Putamen (tissue), 1 donor: Measurements from ENCODE around the gene EPHB1.
"Not testable (repeated sequence)": the region's sequence is repeated elsewhere in the genome, so short reads cannot be mapped to it uniquely, and the experiment has no call there.

Source experiments
- DNase-seq: peaks from one replicate; pipeline ENCODE4 v3.0.0-alpha.2; 2016; ENCODE audit warnings: low spot score

The EPHB1 gene

DNA sequence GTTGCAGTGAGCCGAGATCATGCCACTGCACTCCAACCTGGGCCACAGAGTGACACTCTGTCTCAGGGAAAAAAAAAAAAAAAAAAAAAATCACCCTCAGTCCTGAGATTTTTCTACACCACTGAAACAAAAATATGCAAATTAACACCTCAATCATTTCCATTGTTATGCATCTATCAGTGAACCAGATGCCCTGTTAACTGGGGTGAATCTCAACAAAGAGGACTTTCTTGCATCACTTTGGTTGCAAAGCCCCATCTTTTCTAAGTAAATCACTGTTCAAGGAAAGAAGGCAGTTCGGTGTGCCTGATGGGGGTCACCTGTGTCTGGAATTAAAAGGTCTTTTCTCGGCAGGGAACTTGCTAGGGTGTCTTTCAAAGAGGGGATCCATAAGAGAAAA lies 421.6 kb downstream of the EPHB1 start:
- DNase-seq: no peak

DNA sequence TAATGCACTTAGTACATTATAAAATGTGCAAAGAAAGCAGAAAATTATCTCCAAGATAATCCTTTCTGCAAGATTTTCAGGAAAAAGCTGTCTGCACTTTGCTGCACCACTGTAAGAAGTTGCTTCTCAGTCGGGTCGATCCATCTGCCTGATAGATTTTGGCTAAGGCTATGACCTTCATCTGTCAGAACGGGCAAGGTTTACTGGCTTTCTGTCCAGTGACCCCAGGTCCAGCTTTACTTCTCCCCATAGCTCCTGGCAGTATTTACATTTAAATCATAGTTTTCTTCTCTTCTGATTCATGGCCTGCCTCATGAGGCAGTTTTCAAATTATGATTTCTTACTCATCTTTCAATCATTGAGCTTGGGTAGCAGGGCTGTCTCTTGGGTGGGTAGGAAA lies 422.7 kb downstream of the EPHB1 start:
- no peak for DNase-seq

DNA sequence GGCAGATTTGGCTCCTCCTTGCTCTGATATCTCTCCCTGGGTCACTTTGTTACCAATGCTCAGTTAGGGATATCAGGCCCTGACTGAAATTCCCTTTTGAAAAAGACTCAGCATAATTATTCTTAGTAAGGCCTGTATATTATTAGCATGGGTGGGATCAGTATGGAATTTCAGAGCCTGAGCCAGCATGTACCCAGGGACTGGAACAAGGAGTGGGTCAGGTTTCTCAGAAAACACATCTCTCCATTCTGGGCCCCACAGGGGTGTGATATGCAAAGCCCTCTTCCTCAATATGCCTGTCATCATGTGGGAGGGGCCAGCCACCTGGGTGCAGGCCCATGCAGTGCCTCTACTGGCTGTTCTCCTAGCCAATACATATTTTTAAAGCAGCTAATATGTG lies 423.2 kb downstream of the EPHB1 start:
- no peak for DNase-seq

DNA sequence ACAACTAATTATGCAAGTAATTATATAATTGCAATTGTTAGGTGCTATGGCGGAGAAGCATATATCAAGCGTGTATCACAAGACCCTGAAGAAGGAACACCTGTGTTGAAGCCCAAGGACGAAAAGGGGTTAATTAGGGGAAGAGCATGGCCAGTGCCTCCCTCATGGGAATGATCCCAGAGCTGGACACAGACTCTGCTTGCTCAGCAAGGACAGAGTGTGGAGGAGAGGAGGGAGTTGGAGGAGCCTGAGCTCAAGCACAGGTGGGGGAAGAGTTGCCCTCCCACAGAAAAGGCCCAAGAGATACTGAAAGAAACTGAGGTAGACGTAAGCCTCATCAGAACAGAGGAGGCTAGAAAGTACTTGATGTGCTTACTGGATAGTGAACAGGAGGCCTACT lies 423.7 kb downstream of the EPHB1 start:
- no peak for DNase-seq

DNA sequence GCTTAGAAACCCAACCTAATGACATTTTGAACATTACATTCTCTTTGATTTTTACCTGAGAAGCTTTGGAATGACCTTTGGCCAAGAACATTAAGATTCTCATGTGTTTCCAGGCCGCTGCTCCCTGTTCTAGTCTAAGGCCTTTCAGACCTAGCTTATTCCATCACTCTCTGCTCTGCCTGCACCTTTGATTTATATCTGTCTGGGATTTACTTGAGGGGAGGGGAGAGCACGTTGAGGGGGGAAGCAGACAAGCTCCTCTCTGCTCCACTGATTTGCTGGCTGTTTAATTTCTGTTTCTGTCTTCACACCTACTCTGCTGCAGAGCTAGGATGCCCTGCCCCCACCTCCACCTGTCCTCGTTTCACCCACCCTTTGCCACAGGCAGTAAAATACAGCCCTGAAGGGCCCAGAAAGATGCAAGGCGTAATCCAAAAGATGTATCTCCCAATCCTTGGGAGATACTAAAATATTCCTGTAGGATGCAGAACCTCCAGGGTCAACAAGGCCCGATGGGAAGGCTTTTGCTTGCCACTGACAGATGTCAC lies 429.8 kb downstream of the EPHB1 start:
- DNase-seq: no peak

DNA sequence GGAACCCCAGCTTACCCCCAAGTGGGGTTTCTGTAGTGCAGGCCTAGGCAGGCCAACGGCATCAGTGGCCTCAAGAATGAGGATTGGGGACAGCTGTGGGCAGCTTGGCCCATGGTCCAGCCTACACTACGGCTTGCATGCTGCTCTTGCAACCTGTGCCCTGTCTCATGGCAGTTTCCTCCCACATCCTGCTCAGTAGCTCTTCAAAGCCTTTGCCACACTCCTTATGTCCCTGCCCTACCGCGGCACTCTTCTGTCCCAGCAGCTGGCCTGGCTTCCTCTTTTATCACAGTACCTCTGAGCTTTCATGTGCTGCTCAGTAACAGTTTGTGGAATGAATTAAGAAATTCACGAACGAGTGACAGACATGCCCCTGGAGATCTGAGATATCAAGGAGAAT lies 431.0 kb downstream of the EPHB1 start:
- no peak for DNase-seq

DNA sequence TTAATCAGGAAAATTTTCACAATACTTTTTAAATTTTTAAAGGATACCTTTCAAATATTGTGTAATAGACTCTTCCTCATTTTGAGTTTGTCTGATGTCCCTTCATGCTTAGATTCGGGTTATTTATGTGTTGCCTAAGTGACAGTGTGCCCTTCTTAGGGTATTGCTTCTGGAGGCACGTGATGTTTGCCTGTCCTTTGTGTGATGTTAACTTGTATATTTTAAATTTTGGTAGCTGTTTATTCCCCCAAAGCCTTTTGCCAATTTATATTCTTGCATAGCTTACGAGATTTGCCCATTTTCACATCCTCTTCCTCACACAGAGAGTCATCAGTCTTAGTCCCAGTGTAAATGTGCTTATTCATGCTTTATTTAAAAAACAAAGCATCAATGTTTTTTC lies 433.1 kb downstream of the EPHB1 start:
- DNase-seq: no peak

DNA sequence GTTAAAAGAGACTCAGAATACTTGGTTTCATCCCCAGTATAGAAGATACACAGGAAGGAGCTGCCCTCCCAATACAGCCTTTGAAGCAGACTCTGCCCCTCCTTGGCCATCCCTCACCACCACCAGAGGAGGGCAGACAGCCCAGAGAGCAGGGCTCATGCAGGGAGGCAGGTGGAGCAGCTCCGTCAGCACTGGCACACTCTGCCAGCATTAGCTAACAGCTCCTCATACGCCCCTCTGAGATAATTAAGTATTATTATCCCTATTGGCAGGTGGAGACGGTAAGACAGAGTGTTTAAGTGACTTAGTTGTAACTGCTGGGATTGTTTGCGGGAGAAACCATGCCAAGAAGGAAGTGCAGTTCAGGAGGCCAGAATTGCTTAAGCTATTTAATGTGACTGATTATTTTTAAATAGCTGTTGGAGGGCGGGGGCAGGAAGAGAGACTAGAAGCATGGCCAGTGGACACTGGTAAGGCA lies 434.0 kb downstream of the EPHB1 start:
- DNase-seq: no peak

DNA sequence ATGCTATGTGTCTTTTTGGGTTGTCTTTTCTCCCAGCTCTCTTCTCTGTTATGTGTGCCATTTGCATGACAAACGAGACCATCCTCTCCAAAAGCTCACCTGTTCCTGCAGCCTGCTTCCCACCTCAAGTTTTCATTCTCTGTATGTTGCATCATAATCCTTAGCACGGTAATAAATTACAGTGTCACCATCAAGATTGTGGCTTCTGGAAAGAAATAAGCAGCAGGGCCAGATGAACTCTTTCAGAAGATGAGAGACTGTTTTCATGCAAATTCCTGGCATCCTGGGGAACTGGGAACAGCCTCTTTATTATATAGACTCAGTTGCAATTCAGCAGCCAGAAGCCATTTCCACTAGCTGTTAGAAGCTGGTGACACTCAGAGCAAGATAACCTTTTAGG lies 436.7 kb downstream of the EPHB1 start:
- no peak for DNase-seq

DNA sequence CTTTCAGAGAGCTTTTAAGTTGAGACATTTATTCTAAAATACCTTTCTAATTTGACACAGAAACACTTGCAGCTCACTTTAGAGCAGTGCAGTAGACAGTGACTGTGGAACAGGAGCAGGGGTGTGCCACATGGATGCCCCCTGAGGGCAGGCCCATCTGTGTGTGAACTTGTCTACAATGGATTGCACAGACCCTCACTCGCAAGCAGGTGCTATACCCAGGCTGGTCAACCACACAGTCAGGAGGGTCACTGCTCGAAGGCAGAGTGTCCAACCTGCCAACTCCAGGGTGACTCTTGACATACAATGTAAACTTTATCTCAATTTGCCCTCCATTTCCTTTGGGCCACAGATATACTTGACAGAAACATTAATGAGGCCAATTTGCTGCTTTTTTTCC lies 437.2 kb downstream of the EPHB1 start:
- DNase-seq: no peak

DNA sequence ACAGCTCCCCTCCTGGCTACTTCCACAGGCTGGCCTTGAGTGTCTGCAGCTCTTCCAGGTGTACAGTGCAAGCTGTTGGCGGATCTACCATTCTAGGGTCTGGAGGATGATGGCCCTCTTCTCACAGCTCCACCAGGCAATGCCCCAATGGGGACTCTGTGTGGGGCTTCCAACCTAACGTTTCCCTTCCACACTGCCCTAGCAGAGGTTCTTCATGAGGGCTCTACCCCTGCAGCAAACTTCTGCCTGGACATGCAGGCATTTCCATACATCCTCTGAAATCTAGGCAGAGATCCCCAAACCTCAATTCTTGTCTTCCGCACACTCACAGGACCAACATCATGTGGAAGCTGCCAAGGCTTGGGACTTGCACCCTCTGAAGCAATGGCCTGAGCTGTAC lies 438.4 kb downstream of the EPHB1 start:
- DNase-seq: not testable (repeated sequence)

DNA sequence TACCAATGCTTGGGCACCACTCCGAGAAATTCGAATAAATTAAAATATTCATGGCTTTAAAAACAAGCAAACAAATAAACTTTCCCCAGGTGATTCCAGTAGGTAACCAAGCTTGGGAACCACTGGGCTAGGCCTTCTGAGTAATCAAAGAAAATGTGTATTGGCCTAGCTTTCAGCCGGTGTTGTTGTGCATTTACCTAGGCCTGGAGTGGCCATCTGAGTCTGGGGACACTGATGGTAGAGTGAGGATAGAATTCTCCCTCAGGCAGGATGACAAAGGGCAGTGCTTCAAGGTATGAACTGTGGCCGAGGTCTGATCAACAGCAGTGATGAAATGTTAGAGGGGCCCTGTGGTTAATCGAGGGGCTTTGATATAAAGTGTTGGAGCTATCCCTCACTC lies 440.5 kb downstream of the EPHB1 start:
- no peak for DNase-seq

DNA sequence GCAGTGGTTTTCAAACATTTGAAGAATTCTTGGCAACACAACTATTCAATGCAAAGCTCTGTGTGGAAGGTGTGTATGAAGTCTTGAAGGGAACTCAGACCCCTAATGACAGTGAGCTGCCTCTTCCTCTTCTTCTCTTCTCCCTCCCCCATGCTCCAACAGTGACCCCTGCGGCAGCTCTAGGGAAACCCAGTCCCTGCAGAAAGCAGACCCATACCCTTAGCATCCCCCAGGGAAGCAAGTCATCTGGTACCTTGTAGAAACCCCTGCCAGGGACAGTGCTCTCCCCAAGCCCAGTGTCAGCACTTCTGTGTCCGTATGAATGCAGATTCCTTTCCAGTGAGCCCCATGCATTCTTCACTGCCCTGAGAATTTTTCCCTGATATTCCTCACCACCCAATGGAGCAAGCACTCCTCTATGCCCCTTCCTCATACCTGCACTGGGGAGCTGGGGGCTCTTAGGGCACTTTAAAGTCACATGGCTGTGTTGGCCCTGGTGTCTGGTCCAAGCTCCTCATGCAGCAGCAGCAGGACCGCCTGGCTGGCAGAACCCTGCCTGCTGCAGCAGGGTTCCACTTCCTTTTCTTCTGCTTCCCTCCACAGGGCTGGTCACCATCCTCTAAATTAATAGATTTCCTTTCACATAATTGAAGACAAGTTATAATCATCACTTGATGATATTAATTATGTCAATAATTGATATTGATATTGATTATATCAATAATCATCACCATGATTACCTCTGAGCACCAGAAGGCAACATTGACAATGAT lies 442.5 kb downstream of the EPHB1 start:
- no peak for DNase-seq

DNA sequence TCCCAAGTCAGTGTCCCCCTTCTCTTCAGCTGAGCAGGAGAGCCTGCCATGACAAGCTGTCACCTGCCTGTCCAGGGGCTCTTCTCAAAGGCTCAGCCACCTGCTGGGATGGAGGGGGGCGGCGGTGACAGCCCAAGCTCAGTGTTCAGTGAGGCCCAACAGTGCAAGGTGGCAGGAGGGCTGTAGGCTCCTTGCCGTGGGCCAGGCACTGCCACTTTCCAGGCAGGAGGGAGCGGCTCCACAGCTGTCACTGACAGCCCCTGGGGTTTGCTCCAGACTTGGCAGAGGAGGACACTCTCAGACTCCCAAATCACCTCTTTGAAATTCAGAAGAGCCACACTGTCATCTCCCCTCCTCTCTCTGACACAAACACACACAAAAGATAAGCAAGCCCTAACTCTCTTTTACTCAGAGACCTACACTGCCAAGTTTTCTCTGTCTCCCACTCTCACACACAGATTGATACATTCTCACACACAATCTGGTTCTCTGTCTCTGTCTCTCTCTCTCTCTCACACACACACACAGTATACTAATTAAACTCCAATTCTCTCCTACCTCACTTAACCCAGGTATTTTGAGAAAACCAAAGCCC lies 443.3 kb downstream of the EPHB1 start:
- no peak for DNase-seq

DNA sequence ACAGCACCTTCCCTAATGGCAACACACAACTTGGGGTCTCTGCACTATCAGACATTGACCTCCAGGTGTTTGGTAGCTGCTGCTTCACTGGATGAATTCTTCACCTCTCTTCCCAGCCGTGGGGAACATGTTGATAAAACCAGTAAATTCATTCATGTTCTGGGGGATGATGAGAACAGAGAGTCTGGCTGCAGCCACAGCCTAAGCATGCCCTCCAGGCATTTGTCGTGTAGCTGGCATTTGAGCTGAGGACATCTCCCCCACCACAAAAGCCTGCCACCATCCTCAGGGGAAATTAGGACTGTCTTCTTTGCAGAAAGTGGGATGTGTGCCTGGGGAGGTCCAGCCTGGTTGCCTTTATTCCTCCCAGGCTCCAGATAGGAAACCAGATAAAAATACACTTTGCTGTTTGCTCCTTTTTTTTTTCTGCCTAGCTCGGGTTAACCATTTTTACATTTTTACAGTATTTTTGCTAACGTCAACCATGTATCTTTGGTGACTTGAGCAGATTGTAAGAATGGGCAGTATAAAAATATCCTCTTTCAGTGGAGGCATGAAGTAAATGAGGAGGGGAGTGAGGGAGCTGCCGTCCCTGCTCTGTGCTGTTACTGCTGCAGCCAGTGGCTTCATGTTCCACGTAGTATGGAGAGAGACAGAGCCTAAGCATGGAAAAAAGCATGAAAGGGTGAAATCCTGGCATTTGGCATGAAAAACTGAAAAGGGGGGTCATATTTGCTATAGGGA lies 444.0 kb downstream of the EPHB1 start:
- no peak for DNase-seq

DNA sequence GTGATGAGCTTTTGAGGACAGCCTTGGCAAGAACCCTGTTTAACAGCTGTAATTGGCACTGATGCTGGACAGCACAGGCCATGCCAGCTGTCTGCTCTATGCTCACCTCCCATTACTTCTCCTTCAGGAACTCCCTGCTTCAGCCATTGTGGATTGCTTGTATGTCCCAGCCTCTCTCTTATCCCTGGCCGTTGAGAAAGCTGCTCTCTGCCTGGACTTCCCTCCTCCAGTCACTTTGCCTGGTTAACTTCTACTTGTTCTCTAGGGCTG lies 444.5 kb downstream of the EPHB1 start:
- DNase-seq: no peak

DNA sequence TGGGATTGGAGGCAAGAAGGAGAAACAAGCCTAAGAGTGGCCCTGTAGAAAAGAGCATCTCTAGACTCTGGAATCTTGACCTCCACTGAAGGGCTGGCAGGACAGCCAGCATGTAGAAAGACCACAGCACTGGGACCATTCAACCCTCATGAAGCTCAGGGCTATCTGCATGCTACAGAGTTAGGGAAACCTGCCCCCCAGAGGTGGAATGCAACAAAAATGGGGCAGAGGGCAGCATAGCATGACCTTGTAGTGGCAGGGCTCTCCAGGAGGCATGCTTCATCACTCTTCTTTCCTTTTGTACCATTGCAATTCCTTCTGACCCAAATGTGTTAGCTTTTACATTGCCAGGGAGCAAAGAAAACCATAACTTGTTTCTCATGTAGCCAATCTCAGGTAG lies 445.4 kb downstream of the EPHB1 start:
- DNase-seq: no peak

DNA sequence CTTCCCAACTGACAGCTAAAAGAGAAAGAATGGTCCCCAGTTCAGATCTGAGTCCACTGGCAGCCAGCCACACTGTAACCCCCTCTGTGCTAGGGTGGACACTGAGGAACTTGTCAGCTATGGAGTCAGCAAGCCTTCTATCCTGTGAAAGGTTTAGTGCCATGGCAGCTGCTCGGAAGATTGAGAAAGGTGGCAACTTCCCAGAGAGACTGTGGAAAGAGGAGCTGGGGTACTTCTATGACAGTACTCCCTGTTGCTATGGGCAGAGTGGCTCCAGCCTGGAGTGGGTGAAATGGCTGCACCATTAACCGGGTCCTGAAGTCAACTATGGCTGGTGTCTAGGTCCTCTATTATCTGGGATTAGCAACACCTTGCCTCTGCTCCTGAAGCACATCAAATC lies 447.2 kb downstream of the EPHB1 start:
- DNase-seq: no peak

DNA sequence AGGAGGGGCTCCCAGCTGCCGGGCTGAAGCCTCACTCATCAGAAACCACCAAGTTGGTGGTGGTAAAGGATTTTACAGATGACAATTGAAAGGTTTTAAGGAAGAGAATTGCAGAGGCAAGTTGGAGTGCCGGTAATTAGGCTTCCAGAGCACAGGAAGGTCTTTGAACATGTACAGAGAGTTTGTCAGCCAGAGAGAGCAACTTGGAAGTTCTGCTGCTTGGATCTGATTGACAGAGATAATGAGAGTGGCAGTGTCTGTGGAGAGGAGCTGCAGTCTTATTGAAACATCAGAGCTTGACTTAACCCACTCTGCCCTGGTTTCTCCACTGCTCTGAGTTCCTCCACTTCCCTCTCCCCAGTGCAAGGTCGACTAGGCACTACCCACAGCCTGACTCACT lies 448.6 kb downstream of the EPHB1 start:
- DNase-seq: no peak

DNA sequence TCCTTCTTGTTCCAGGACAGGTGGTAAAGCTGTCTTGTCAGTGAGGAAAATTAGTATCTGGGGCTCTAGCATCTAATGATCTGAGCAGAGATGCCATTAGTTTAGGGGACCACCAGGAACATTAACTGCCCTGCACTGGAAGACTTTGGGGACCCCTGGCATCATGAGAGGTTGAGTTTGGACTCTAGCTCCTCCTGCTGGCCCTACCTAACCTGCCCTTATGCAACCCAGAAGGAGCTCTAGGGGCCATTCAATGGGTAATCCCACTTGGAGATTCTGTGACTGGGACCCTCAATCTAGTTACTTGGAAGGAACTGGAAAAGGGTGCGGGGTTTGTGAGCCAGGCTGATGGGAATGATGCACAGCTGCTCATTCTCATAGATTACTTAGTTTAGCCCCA lies 451.0 kb downstream of the EPHB1 start:
- DNase-seq: no peak

DNA sequence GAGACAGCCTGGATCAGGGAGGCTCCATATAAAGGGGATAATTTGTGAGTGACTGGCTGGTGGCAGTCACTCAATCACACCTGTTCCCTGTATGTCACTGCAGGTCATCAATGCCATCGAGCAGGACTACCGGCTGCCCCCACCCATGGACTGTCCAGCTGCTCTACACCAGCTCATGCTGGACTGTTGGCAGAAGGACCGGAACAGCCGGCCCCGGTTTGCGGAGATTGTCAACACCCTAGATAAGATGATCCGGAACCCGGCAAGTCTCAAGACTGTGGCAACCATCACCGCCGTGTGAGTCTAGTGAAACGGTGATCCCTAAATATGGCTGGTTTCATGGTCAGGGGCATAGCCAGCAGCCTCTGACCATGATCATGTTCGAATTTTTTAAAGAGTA lies 453.2 kb downstream of the EPHB1 start:
- no peak for DNase-seq

DNA sequence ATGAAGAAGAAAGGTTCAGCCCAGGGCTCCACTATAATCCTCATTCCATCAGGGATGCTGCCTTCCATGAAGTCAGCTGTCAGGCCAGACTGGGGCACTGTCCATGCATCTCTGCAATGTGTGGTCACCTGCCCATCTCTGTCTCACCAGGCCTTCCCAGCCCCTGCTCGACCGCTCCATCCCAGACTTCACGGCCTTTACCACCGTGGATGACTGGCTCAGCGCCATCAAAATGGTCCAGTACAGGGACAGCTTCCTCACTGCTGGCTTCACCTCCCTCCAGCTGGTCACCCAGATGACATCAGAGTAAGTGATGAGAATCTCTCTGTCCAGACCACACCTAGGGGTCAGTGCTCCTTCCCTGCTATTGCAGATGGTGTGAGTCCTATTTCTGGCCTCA lies 454.1 kb downstream of the EPHB1 start:
- no peak for DNase-seq

DNA sequence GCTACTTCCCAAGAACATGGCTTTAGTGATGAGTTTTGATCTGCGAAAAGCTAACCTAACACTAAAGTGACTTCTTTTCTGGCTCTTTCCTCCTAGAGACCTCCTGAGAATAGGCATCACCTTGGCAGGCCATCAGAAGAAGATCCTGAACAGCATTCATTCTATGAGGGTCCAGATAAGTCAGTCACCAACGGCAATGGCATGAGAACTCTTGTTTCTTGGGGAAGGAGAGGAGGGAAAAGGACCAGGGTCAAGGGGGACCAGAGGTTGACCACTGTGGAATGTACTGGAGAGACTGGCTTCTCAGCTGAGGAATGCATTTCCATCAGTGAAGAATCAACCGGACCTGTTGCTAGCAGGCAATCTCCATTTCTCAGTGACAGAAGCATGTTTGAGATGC lies 463.9 kb downstream of the EPHB1 start:
- DNase-seq: no peak
